ENCODE data around the gene DNAJA3. TPM values are rescaled to one million over a fixed set of nuclear protein-coding genes. Genes with fewer than 3 reads are reported as not detected.

The DNAJA3 gene
- total and polyA plus RNA-seq, 4 donors: 24.8 to 38.5 (median 35.5) TPM

- no peak for DNase-seq
- H3K9me3 ChIP-seq (ENCODE audit: control insufficient read depth in 4 of 4, insufficient read depth in 3 of 4, low read length in 3 of 4): no peaks in the 10 kb centered on the region
- peaks cover 0 to 4% (median 0%) of the 10 kb centered on the region in 5 donors for H3K4me1 ChIP-seq (ENCODE audit: control insufficient read depth in 5 of 5, insufficient read depth in 5 of 5, low read length in 5 of 5)
- WGBS, 2 donors: 76 to 84% methylated on average over 9 of the region's 9 CpGs
- no peak overlapping the region for H3K4me3 ChIP-seq
- TF ChIP-seq, protein P1, sequence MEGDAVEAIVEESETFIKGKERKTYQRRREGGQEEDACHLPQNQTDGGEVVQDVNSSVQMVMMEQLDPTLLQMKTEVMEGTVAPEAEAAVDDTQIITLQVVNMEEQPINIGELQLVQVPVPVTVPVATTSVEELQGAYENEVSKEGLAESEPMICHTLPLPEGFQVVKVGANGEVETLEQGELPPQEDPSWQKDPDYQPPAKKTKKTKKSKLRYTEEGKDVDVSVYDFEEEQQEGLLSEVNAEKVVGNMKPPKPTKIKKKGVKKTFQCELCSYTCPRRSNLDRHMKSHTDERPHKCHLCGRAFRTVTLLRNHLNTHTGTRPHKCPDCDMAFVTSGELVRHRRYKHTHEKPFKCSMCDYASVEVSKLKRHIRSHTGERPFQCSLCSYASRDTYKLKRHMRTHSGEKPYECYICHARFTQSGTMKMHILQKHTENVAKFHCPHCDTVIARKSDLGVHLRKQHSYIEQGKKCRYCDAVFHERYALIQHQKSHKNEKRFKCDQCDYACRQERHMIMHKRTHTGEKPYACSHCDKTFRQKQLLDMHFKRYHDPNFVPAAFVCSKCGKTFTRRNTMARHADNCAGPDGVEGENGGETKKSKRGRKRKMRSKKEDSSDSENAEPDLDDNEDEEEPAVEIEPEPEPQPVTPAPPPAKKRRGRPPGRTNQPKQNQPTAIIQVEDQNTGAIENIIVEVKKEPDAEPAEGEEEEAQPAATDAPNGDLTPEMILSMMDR (IDR thresholded peaks at IDR 0.05; ENCODE audit: control extremely low read depth, extremely low read depth): no peak
- no peak overlapping the region for H3K27ac ChIP-seq (ENCODE audit: low read depth in 1 of 2, low read length in 1 of 2)
- peaks cover 0 to 29% (median 3%) of the 10 kb centered on the region in 4 donors for H3K36me3 ChIP-seq (ENCODE audit: control insufficient read depth in 4 of 4, insufficient read depth in 4 of 4, low read length in 4 of 4)
- no peaks in the 10 kb centered on the region for H3K27me3 ChIP-seq (ENCODE audit: control insufficient read depth in 3 of 3, insufficient read depth in 3 of 3, low read length in 2 of 3)
- ATAC-seq (ENCODE audit: insufficient read depth, low FRiP score): no peak
- no peak overlapping the region for H3K9ac ChIP-seq (ENCODE audit: insufficient read depth in 1 of 2, low read length in 2 of 2)
These were observed 26.5 kb upstream of the DNAJA3 start for GRCh38 chr16:4399001-4399730.

GRCh38 chr16:4401094-4401501 lies 24.6 kb upstream of the DNAJA3 start:
- H3K9me3 ChIP-seq (ENCODE audit: control insufficient read depth in 4 of 4, insufficient read depth in 3 of 4, low read length in 3 of 4): no peaks in the 10 kb centered on the region

DNA sequence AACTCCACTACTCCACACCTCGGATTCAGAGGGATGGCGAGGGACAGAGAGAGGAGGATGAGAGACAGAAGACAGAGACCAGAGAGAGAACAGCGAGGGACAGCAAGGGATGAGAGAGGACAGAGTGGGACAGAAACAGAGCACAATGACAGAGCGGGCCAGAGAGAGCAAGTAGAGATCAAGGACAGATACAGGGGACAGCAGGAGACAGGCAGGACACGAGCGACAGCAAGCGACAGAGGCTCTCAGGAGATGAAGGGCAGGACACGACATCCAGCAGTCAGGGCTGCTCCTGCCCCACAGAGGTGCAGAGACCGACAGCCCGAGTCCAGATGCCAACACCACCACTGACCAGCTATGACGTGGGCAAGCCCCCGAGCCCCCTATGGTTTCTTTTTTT lies 24.2 kb upstream of the DNAJA3 start:
- H3K27me3 ChIP-seq (ENCODE audit: control insufficient read depth in 3 of 3, insufficient read depth in 3 of 3, low read length in 2 of 3): no peaks in the 10 kb centered on the region
- H3K36me3 ChIP-seq (ENCODE audit: control insufficient read depth in 4 of 4, insufficient read depth in 4 of 4, low read length in 4 of 4): peaks cover 0 to 33% (median 5%) of the 10 kb centered on the region in 4 donors
- H3K9me3 ChIP-seq (ENCODE audit: control insufficient read depth in 4 of 4, insufficient read depth in 3 of 4, low read length in 3 of 4): no peaks in the 10 kb centered on the region
- peaks cover 0 to 4% (median 0%) of the 10 kb centered on the region in 5 donors for H3K4me1 ChIP-seq (ENCODE audit: control insufficient read depth in 5 of 5, insufficient read depth in 5 of 5, low read length in 5 of 5)
- H3K9ac ChIP-seq (ENCODE audit: insufficient read depth in 1 of 2, low read length in 2 of 2): no peak overlapping the region
- TF ChIP-seq, protein P1 (IDR thresholded peaks at IDR 0.05; ENCODE audit: control extremely low read depth, extremely low read depth): no peak
- no peak for ATAC-seq (ENCODE audit: insufficient read depth, low FRiP score)
- H3K4me3 ChIP-seq: no peak overlapping the region
- no peak overlapping the region for H3K27ac ChIP-seq (ENCODE audit: low read depth in 1 of 2, low read length in 1 of 2)
- DNase-seq: no peak
- 97 to 99% methylated on average over 12 of the region's 12 CpGs for WGBS, 2 donors

More at GRCh38 chr16:4401094-4401501, 24.6 kb upstream of the DNAJA3 start:
- TF ChIP-seq, protein P1 (IDR thresholded peaks at IDR 0.05; ENCODE audit: control extremely low read depth, extremely low read depth): no peak
- Histone ChIP-seq H3K9ac (ENCODE audit: insufficient read depth in 1 of 2, low read length in 2 of 2) (no peak overlapping the region), H3K27ac (ENCODE audit: low read depth in 1 of 2, low read length in 1 of 2) (no peak overlapping the region), H3K36me3 (ENCODE audit: control insufficient read depth in 4 of 4, insufficient read depth in 4 of 4, low read length in 4 of 4) (peaks cover 0 to 31% (median 3%) of the 10 kb centered on the region in 4 donors), H3K4me3 (no peak overlapping the region), H3K4me1 (ENCODE audit: control insufficient read depth in 5 of 5, insufficient read depth in 5 of 5, low read length in 5 of 5) (peaks cover 0 to 4% (median 0%) of the 10 kb centered on the region in 5 donors), H3K27me3 (ENCODE audit: control insufficient read depth in 3 of 3, insufficient read depth in 3 of 3, low read length in 2 of 3) (no peaks in the 10 kb centered on the region)
- DNase-seq: no peak
- no peak for ATAC-seq (ENCODE audit: insufficient read depth, low FRiP score)
- 98% methylated on average over 12 of the region's 12 CpGs for WGBS, 2 donors

Data from lung (tissue), 12 donors.